Naive thymus-derived CD8-positive, alpha-beta T cell (primary cell): Measurements from ENCODE around the gene ATXN7L1. TPM values are rescaled to one million over a fixed set of nuclear protein-coding genes. Genes with fewer than 3 reads are reported as not detected.
"Not testable (repeated sequence)": the region's sequence is repeated elsewhere in the genome, so short reads cannot be mapped to it uniquely, and the experiment has no call there.

ENCODE experiments used
- ATAC-seq, 2 donors: fragments of 150-1000 bp; cut with Tn5 transposase in 1 of 2; sonication (Bioruptor Pico), chemical (Tn5 transposase) in 1 of 2; 1 replicate in 1 of 2; 2 replicates in 1 of 2; pipeline ENCODE4 v1.10.0; 2021; ENCODE audit warnings: mild to moderate bottlenecking in 2 of 2, moderate library complexity in 2 of 2
- POLR2A ChIA-PET: fragments of 350-600 bp; sonication (Branson Sonifier 250); formaldehyde crosslinking; loops from one replicate; lab custom pipeline; 2021; ENCODE audit warnings: antibody characterized with exemption; lab: Charles Lee
- DNase-seq, 10 donors: peaks; one replicate each; pipeline versions ENCODE4 v3.0.0 to v3.0.0-alpha.2; 2020 to 2022
- H3K27ac Mint-ChIP-seq, 10 donors: one replicate each; pipeline ENCODE4 v1.8.0; 2020 to 2022; ENCODE audit warnings: mild to moderate bottlenecking in 10 of 10, mixed read lengths in 10 of 10, moderate library complexity in 4 of 10, inconsistent platforms in 1 of 10
- H3K27me3 Mint-ChIP-seq, 5 donors: one replicate each; pipeline ENCODE4 v1.8.0; 2021 to 2022; ENCODE audit warnings: mixed read lengths in 5 of 5
- H3K36me3 Mint-ChIP-seq, 3 donors: one replicate each; pipeline ENCODE4 v1.8.0; 2020 to 2022; ENCODE audit warnings: mixed read lengths in 3 of 3, mild to moderate bottlenecking in 2 of 3, inconsistent platforms in 1 of 3
- H3K4me1 Mint-ChIP-seq, 4 donors: one replicate each; pipeline ENCODE4 v1.8.0; 2021 to 2022; ENCODE audit warnings: mixed read lengths in 4 of 4
- H3K4me3 Mint-ChIP-seq, 10 donors: one replicate each; pipeline ENCODE4 v1.8.0; 2020 to 2022; ENCODE audit warnings: mild to moderate bottlenecking in 10 of 10, mixed read lengths in 10 of 10, moderate library complexity in 6 of 10, inconsistent platforms in 1 of 10
- H3K9me3 Mint-ChIP-seq, 9 donors: one replicate each; pipeline ENCODE4 v1.8.0; 2020 to 2022; ENCODE audit warnings: mixed read lengths in 9 of 9, mild to moderate bottlenecking in 3 of 9, inconsistent platforms in 1 of 9, moderate library complexity in 1 of 9
- polyA plus RNA-seq, 3 donors: library from polyadenylated mRNA; unstranded; fragments of 300-500 nt; fragmentation: Illumina TruSeq; gene quantifications; one replicate each; pipeline ENCODE4 v1.2.3, GENCODE V29; 2021
- total RNA-seq, 8 experiments: library from RNA in 2 of 8; stranded (reverse) in 2 of 8; gene quantifications; one replicate each; pipeline ENCODE4 v1.2.3 and lab custom pipeline; 2021 to 2026

ATXN7L1 gene
- total and polyA plus RNA-seq, 5 experiments from 2014 or later = 6.7 to 35.1 (median 12.7) TPM

GRCh38 chr7:105849122-105849855, 27.1 kb downstream of the ATXN7L1 start:
- peak overlapping the region; percentile 83 to 97 (median 91) for H3K27ac Mint-ChIP-seq
- POLR2A ChIA-PET = interaction anchor here (0.6 to 4.6 kb wide), 9 partner anchors 9 to 173 kb away, joined by 3 to 20 read pairs (median 6); partner anchors contain the start of gene ATXN7L1
- peaks cover 30 to 69% (median 64%) of the 10 kb centered on the region in 4 donors for H3K4me1 Mint-ChIP-seq
- ATAC-seq (peak; percentile 90 to 94), DNase-seq (peak in 9 of 10 donors; percentile 6 to 80 (median 53))
- H3K4me3 Mint-ChIP-seq = peak overlapping the region; percentile 48 to 87 (median 76)
- H3K27me3 Mint-ChIP-seq = no peaks in the 10 kb centered on the region
- peaks cover 0 to 12% (median 2%) of the 10 kb centered on the region in 3 donors for H3K36me3 Mint-ChIP-seq
- H3K9me3 Mint-ChIP-seq = peaks cover 0 to 10% (median 0%) of the 10 kb centered on the region in 9 donors

DNA sequence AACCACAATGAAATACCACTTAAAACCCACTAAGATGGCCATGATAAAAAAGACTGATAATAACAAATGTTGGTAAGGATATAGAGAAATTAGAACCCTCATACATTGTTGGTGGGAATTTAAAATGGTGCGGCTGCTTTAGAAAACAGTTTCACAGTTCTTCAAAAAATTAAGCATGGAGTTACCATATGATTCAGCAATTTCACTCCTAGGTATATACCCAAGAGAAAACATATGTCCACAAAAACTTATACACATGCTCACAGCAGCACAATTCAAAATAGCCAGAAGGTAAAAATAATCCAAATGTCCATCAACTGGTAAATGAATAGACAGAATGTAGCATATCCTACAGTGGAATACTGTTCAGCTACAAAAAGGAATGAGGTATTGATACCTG, 30.0 kb downstream of the ATXN7L1 start:
- H3K27me3 Mint-ChIP-seq = no peaks in the 10 kb centered on the region
- POLR2A ChIA-PET = no interaction called here
- H3K36me3 Mint-ChIP-seq = peaks cover 0 to 15% (median 2%) of the 10 kb centered on the region in 3 donors
- H3K27ac Mint-ChIP-seq = peak overlapping the region in 1 of 10 donors; percentile 24
- no peak overlapping the region for H3K4me3 Mint-ChIP-seq
- ATAC-seq (no peak), DNase-seq (no peak)
- peaks cover 26 to 51% (median 46%) of the 10 kb centered on the region in 4 donors for H3K4me1 Mint-ChIP-seq
- H3K9me3 Mint-ChIP-seq = peaks cover 0 to 10% (median 0%) of the 10 kb centered on the region in 9 donors

- H3K27me3 Mint-ChIP-seq, DNase-seq, H3K27ac Mint-ChIP-seq, ATAC-seq, POLR2A ChIA-PET, H3K4me3 Mint-ChIP-seq: not testable (repeated sequence)
- peaks cover 0 to 10% (median 0%) of the 10 kb centered on the region in 9 donors for H3K9me3 Mint-ChIP-seq
- peaks cover 18 to 43% (median 38%) of the 10 kb centered on the region in 4 donors for H3K4me1 Mint-ChIP-seq
- peaks cover 0 to 15% (median 2%) of the 10 kb centered on the region in 3 donors for H3K36me3 Mint-ChIP-seq
These were observed 31.7 kb downstream of the ATXN7L1 start for GRCh38 chr7:105844681-105845080.

- POLR2A ChIA-PET = no interaction called here
These were observed 34.5 kb downstream of the ATXN7L1 start for GRCh38 chr7:105841866-105842265.

DNA sequence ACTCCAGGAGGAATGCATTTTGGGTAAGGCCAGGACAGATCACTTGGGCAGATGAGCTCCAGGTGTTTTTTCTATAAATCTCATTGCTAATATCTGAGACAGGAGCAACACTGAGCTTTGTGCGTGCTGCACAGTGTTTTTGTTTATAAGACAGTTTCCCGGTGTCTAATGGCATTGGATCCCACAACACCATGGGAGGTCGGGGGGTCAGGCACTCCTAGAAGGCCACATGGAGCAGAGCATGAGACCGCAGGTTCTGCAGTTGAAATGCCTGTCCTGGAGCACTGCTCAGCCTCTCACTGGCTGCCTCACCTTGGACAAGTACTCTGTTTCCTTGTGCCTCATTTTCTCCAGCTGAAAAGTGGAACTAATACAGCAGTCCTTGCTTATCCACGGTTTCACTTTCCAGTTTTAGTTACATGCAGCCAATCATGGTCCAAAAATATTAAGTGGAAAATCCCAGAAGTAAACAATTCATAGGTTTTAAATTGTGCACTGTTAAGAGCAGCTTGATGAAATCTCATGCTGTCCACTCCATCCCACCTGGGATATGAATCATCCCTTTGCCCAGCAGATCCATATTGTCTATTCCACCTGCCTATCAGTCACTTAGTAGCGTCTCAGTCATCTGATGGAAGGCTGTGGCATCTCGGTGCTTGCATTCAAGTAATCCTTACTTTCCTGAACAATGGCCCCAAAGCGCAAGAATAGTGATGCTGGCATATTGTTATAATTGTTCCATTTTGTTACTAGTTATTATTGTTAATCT, 35.2 kb downstream of the ATXN7L1 start:
- Mint-ChIP-seq H3K9me3 (peaks cover 0 to 4% (median 0%) of the 10 kb centered on the region in 9 donors), H3K36me3 (peaks cover 0 to 7% (median 2%) of the 10 kb centered on the region in 3 donors), H3K27me3 (peaks cover 0 to 1% (median 0%) of the 10 kb centered on the region in 5 donors), H3K4me1 (peaks cover 8 to 15% (median 11%) of the 10 kb centered on the region in 4 donors), H3K4me3 (no peak overlapping the region), H3K27ac (peak overlapping the region in 2 of 10 donors; percentile 29 to 70)
- POLR2A ChIA-PET = interaction anchor here (1.5 kb wide), 1 partner anchor 9 kb away, joined by 6 read pairs; no protein-coding TSS in a partner anchor
- ATAC-seq (no peak), DNase-seq (no peak)

More at GRCh38 chr7:105841866-105842265, 34.5 kb downstream of the ATXN7L1 start:
- Mint-ChIP-seq H3K9me3 (peaks cover 0 to 7% (median 0%) of the 10 kb centered on the region in 9 donors), H3K4me1 (peaks cover 9 to 20% (median 15%) of the 10 kb centered on the region in 4 donors), H3K4me3 (no peak overlapping the region), H3K27ac (no peak overlapping the region), H3K36me3 (peaks cover 0 to 10% (median 2%) of the 10 kb centered on the region in 3 donors), H3K27me3 (no peaks in the 10 kb centered on the region)
- DNase-seq (no peak), ATAC-seq (no peak)

DNA sequence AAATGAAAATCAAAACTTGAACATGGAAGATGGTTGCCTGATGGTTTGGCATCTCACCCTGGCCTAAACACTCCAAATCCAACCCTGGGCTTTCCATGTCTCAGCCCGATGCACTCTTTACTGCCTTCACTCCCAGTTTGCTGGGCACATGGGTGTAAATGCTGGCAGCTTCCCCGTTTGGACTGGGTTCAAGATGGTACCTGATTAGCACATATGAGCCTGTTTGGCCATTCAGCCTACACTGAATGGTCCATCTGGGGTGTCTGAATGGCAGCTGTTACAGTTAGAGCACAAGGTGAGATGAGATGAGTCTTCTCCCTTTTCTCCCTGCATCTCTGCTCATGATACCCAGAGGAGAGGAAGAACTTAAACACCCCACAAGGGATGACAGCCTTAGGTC, 37.1 kb downstream of the ATXN7L1 start:
- Mint-ChIP-seq H3K36me3 (peaks cover 0 to 5% (median 0%) of the 10 kb centered on the region in 3 donors), H3K9me3 (no peaks in the 10 kb centered on the region), H3K4me3 (no peak overlapping the region), H3K27me3 (peaks cover 0 to 1% (median 0%) of the 10 kb centered on the region in 5 donors), H3K4me1 (peaks cover 6 to 15% (median 11%) of the 10 kb centered on the region in 4 donors), H3K27ac (peak overlapping the region in 2 of 10 donors; percentile 9 to 32)
- no peak for DNase-seq
- no peak for ATAC-seq
- POLR2A ChIA-PET = interaction anchor here (0.7 kb wide), 1 partner anchor 9 kb away, joined by 3 read pairs; no protein-coding TSS in a partner anchor

DNA sequence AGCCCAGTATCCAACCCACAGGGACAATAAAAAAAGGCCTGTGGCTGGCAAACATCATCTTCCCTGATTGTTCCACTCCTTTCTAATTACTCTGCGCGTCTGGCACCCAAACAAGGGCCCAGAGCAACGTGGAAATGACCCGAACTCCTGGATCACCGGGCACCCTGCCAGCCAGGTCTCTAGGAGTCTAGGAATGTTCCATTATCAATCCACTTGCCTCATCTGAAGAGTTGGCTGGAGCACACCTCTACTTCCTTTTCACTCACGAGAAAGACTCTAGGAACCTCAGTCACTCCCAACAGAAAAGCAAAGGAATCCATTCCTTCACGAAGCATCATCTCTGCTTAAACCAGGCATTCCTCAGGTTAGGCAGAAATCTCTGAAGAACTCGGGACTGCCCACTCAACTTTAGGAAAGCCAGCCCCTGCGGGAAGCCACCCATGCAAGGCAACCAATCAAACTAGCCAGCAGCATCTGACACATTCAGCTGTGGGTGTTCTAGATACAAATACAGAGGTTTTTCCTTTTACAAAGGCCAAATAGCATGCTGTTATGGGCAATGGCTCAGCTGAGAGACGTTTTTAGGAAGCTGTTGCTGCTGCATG, 37.7 kb downstream of the ATXN7L1 start:
- DNase-seq (no peak), ATAC-seq (no peak)
- Mint-ChIP-seq H3K36me3 (peaks cover 0 to 3% (median 0%) of the 10 kb centered on the region in 3 donors), H3K27ac (no peak overlapping the region), H3K4me1 (peaks cover 6 to 15% (median 10%) of the 10 kb centered on the region in 4 donors), H3K9me3 (no peaks in the 10 kb centered on the region), H3K27me3 (peaks cover 0 to 1% (median 0%) of the 10 kb centered on the region in 5 donors), H3K4me3 (no peak overlapping the region)
- POLR2A ChIA-PET = interaction anchor here (0.7 kb wide), 1 partner anchor 9 kb away, joined by 3 read pairs; no protein-coding TSS in a partner anchor

DNA sequence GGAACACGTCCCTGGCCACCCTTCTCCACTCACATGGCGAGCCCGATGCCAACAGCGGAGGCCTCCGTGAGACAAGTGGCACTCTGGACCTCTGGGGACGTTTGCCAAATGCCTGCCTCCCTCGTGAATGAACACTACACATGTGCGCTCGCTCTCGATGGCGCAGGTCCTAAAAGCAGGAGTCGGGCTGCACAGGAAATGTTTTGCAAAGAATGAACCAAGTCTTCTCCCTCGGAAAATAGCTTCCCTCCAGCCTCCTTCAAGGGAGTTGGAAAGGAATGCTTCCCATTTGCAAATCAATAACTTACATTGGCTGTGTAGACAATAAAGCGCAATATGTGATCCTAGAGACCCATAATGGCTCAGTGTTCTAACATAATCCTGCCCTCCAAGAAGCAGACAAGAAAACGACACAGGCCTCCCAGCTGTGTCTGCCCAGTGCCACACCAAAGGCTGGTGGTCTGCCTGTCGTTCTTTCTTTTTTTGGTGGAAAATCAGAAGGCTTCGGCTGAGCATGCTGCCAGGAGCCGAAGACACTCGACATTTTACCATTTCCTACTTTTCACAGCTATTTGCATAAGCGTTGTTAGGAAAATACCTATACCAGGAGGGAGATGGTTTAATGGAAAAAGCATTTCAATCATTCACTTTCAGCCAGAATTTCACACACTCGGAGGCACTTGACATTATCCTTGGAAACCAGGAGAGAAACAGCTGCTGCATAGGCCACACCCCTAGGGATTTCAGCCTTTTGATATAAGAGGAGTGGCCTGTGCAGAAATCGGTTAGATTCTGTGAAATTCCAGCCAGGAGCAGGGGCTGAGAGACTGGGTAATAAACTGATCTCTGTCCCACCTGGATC, 38.4 kb downstream of the ATXN7L1 start:
- POLR2A ChIA-PET = no interaction called here
- Mint-ChIP-seq H3K4me1 (peaks cover 9 to 20% (median 10%) of the 10 kb centered on the region in 4 donors), H3K9me3 (no peaks in the 10 kb centered on the region), H3K27ac (peak overlapping the region in 1 of 10 donors; percentile 12), H3K4me3 (no peak overlapping the region), H3K36me3 (peaks cover 0 to 3% (median 0%) of the 10 kb centered on the region in 3 donors), H3K27me3 (peaks cover 0 to 1% (median 0%) of the 10 kb centered on the region in 5 donors)
- no peak for ATAC-seq
- DNase-seq = no peak

- POLR2A ChIA-PET = interaction anchor here (1.1 kb wide), 1 partner anchor 11 kb away, joined by 4 read pairs; no protein-coding TSS in a partner anchor
- Mint-ChIP-seq H3K4me1 (peaks cover 9 to 21% (median 12%) of the 10 kb centered on the region in 4 donors), H3K4me3 (no peak overlapping the region), H3K36me3 (peaks cover 0 to 3% (median 0%) of the 10 kb centered on the region in 3 donors), H3K27me3 (peaks cover 0 to 1% (median 0%) of the 10 kb centered on the region in 5 donors), H3K27ac (no peak overlapping the region), H3K9me3 (no peaks in the 10 kb centered on the region)
- DNase-seq = no peak
- ATAC-seq = no peak
These were observed 41.0 kb downstream of the ATXN7L1 start for GRCh38 chr7:105835441-105835840.

DNA sequence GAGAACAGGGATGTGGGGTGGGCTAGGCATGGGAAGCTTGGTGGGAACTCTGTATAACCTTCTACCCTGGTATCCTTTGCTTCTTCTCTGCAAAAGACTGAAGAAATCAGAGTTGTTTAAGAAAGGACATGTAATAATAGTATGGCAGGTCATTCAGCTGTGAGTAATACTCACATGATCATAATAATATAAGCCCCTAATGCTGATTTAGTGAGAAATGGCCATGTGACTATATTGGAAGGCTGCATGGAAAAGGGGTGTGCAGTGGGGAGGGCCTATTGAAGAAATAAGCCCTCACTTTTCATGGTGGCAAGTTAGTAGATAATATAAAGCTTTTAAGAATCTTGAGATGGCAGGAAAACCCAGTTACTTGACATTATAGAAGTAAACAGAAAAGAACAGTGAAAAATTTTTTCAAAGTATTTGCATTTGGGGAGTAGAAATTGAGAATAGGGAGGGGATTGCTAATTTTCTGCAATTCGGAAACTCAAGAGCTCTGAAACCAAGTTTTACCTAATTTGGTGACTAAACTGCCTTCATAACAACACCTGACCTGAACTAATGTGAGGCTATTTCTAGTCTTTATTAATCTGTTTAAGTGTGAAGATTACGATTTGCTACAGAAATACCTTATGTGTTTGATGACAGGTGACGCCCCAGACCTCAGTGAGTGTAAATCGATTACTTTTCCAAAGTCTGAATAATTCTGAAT, 44.4 kb downstream of the ATXN7L1 start:
- Mint-ChIP-seq H3K4me3 (no peak overlapping the region), H3K36me3 (peaks cover 0 to 3% (median 0%) of the 10 kb centered on the region in 3 donors), H3K9me3 (no peaks in the 10 kb centered on the region), H3K27me3 (peaks cover 0 to 1% (median 0%) of the 10 kb centered on the region in 5 donors), H3K4me1 (peaks cover 4 to 10% (median 7%) of the 10 kb centered on the region in 4 donors), H3K27ac (no peak overlapping the region)
- DNase-seq = no peak
- POLR2A ChIA-PET = interaction anchor here (1.1 kb wide), 1 partner anchor 12 kb away, joined by 4 read pairs; no protein-coding TSS in a partner anchor
- ATAC-seq = no peak

DNA sequence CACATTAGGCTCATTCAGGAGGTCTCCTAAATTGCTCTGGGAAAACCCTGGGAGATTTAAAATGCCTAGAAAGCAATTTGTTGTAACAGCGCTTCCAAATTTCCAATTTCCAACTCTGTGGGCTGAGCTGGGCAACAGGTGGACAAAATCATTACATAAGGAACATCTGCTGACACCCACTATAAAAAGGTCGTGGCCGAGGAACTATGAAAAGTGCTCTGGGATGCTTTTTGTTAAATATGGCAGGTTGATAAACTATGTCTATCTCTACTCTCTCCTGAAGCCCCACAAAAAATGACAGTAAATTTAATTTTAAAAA, 45.1 kb downstream of the ATXN7L1 start:
- no peak overlapping the region for H3K27ac Mint-ChIP-seq
- H3K36me3 Mint-ChIP-seq = peaks cover 0 to 3% (median 0%) of the 10 kb centered on the region in 3 donors
- ATAC-seq (no peak), DNase-seq (no peak)
- POLR2A ChIA-PET = interaction anchor here (1.1 kb wide), 1 partner anchor 12 kb away, joined by 4 read pairs; no protein-coding TSS in a partner anchor
- H3K9me3 Mint-ChIP-seq = no peaks in the 10 kb centered on the region
- peaks cover 0 to 1% (median 0%) of the 10 kb centered on the region in 5 donors for H3K27me3 Mint-ChIP-seq
- H3K4me3 Mint-ChIP-seq = no peak overlapping the region
- peaks cover 4 to 11% (median 7%) of the 10 kb centered on the region in 4 donors for H3K4me1 Mint-ChIP-seq
